CD4-positive, alpha-beta T cell treated with Interleukin-21 for 1 hour (primary cell): ENCODE data around the gene CRYBB3.
A peak's percentile ranks its signal among the peaks of the same experiment; 100 is the strongest.

ENCODE experiments used
- DNase-seq: peaks from one replicate; pipeline ENCODE4 v3.0.0-alpha.2; 2020

CRYBB3 gene

DNA sequence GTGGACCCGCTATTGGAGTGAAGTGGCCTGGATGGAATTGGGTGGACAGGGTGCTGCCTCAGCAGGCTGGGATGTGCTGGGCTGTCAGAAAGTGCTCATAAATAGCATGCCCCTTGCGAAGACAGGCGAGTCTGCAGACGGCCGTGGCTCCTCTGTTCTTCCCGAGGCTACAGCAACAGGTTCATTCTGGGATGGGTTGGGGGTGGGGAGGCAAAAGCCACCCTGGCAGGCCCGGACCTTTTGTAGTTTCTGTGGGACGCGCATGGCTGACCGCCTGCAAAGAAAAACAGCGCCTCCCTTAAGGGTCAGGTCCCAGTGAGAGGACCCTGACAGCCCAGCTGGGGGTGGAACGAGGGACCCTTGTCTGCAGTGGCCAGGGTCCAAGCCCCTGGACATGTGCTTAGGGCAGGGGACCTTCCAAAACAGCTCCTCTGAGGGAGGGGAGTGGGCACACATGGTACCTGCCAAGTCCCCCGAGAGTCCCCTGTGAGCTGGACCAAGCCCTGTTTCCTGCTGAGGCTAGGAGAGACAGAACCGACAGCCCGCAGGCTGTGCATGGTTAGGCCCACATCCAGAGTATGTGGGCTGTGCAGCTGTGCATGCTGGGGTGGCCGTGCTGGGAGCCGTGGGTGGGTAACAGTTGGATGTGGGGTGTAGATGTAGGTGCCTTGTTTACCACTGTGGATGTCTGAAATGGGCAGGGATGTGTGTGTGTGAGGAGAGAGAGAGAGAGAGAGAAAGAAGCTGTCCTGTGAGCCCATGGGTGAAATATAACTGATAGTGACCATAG, at the start of gene CRYBB3:
CRYBB3 (plus strand) TSS at position 128 of the 790 bp plus-strand sequence. CDS start 1,539 bp downstream, outside the sequence.
- DNase-seq, result no peak

DNA sequence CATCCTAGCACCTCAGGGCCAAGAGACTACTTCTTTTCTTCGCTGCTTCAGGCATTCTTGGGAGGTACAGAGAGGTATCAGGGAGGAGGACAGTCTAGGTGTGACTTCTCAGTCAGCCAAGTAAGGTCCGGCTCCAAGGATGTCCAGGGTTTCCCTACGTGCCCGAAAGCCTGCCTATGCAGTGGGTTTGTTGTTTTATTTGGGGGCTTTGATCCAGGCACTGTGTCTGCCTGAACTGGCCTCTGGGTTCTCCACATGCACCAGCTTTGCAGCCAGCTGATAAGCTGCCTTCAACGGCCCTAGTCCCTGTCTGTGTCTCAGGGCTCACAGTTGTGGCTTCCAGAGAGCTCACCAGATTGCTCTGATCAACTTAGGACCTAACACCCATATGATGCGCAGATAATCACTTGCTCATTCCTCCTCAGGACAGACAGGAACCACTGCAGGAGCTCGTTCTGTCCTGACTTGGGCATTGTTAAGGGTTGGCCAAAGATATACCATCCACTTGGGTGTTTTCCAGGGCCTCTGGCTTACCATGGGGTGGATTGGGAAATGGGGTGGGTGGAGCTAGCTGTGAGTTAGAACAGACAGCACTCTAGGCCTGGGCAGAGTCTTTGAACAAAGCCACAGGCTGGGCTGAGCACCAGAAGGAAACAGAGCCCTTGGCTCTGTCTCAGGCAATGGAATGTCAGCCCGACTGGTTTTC, 45.5 kb upstream of the CRYBB3 start:
- DNase-seq, result no peak

DNA sequence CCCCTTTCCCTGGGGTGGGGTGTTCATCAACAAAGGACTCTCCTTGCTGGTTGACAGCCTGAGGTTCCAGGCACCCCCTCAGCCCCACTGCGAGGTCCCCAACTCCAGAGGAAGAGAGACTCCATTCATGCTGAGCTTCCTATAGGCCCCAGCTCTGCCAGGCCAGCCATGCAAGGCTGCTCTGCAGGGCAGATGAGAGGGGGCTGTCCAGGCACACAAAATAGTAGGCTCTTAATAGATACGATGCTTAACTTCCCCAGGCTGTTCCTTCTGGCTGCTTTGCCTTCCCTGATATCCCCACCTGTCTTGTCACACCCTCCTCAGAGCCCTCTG, 45.0 kb upstream of the CRYBB3 start:
- DNase-seq, result no peak

- no peak for DNase-seq
These were observed 42.9 kb upstream of the CRYBB3 start for GRCh38 chr22:25156736-25157135.

DNA sequence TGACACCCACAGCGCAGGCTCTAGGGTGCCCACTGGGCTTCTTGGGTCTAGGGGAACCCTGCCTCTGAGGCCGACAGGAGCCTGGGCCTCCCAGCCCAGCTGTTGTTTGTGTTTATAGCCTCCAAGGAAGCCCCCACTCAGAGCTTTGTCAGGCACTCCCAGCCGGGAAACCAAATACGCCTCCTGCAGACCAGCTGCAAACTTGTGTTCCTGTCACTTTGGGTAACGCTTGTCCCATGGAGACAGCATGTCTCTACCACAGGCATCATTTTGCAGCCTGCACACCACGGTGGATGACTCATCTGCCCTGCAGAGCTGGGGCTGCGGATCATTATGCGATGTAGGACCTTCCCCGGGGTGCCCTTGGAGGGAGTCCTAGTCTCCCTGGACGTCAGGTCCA, 40.6 kb upstream of the CRYBB3 start:
- no peak for DNase-seq

DNA sequence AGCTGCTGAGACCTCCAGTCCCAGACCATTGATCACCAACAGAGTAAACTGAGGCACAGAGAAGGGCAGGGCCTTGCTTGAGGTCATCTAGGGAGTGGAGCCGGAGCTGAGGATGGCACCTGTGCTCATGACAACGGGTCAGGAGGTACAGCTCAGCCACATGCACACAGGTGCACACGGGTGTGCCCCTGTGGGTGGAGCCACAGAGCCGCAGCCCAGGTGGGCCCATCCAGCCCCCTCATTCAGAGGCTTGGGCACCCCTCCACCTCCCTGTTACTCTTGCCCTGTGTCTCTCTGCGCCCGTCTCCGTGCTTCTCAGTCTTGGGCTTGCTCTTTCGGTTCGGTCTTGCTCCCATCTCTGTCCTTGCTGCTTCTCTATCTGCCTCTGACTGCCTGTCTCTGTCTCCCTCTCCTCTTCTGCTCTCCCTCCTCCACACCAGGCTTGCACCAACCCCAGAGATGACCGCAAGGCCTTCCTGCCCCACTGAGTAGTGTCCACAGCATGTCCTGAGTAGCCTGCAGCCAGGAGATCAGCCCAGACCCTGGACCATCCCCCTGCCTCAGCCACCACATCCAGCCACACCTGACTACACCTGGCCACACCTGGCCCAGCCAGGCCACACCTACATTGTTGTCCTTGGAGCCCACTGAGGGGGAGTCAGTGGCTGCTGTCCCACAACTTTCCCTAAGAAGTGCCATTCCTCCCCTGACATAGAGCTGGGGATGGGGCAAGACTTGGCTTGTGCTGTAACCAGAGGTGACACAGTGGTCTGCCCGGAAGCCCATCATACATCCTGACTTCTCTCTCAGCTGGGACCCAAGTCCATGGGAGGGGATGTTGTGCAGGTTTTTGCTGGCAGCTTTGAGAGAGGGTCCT, 39.3 kb upstream of the CRYBB3 start:
- no peak for DNase-seq

DNA sequence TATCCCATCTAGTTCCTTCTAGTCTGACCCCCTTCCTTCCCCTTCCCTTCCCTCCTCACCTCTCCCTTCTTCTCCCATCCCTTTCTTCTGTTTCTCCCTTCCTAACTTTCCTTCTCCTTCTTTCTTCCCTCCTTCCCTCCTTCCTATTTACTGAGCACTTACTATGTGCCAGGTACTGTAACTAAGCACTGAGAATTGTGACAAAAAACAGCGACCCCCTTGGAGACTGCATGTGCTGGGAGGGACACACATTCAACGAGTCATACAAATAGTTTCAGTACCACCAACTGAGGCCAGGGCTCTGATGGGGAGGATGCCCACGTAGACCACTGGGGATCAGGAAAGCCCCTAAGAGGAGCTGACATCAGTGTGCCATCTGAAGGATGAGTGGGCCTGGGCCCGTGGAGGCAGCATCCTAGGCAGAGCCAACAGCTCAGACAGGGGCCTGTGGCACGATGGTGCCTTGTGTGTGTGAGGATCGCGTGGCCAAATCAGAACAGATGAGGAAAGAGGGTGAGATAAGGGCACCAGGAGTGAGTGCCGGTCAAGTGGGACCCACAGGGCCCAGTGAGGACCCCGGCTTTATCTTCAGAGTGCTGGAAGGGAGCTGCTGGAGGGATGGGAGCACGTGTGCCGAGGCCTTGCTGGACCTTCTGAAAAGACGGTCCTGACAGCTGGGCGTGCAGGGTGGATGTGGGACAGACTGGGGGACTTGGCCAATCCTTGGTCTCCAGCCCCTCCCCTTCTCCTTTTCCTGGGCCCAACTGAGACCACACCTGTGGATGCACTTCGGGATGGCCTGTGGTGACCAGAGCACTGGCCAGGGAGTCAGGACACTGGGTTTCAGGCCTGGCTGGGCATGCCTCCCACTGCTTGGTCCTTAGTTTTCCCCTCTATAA, 38.4 kb upstream of the CRYBB3 start:
- DNase-seq, result no peak

GRCh38 chr22:25161916-25162530, 37.6 kb upstream of the CRYBB3 start:
- DNase-seq, result no peak

DNA sequence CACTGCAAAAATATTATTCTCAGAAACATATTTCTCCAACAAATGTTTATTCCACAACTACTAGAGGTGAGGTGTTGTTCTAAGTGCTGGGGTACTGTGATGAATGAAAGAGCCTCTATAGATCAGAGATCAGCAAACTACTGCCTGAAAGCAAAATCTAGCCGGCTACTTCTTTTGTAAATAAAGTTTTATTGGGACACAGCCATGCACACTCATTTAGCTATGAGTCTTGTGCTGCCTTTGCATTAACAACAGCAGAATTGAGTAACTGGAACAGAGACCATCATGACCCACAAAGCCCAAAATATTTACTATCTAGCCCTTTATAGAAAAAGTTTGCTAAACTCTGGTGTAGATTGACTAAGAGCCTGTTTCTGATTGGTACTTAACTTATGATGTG, 37.1 kb upstream of the CRYBB3 start:
- no peak for DNase-seq

GRCh38 chr22:25165785-25166184, 33.9 kb upstream of the CRYBB3 start:
- DNase-seq, result no peak

DNA sequence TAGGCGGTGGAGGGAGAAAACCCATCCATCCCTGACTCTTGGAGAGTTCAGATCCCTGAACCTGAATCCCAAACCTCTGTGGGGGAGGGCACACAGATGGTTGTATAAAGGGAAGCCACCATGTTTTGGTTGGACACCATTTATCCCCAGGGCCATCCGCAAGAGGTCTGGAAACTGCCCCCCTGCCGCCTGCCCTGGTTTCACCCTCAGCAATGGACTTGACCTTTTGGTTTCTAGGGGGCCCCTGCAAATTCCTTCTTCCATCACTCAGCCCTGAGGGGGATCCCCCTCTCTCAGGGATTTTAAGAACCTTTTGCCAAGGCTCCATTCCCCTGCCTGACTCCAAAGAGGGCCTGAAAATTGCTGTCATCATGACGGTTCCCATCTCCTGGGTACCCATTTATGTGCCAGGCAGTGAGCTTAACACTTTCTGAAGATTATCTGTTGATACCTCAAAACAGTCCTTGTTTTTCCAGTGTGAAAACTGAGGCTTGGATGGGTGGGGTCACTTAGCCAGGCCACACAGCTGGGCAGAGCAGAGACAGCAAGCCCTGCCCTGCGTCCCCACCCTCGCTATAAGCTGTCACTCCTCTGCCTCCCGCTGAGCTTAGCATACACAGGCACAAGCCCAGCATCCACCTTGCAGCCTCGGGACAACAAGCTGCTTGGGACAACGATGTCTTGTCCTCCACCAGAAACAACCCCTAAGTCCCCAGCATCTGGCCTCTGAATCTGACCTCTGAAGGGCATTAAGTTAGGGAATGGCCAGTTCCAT, 33.2 kb upstream of the CRYBB3 start:
- DNase-seq, result no peak

DNA sequence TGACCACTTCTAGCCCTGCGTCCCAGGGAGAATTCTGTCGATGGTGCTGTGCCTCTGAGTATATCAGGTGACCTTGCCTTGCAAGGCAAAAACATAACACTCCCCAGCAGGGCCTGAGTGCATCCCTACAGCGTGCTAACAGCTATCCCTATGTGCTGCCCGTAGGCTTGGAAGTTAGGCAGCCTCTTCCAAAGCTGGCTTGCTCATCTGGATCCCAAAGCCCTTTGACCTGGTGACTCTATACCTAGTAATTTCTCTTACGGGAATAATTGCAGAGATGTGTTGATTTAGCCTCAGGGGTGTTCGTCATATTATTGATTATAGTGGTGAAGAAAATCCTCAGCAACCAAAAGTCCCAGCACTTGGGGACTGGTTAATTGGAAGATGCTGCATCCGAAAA, 32.6 kb upstream of the CRYBB3 start:
- no peak for DNase-seq

DNA sequence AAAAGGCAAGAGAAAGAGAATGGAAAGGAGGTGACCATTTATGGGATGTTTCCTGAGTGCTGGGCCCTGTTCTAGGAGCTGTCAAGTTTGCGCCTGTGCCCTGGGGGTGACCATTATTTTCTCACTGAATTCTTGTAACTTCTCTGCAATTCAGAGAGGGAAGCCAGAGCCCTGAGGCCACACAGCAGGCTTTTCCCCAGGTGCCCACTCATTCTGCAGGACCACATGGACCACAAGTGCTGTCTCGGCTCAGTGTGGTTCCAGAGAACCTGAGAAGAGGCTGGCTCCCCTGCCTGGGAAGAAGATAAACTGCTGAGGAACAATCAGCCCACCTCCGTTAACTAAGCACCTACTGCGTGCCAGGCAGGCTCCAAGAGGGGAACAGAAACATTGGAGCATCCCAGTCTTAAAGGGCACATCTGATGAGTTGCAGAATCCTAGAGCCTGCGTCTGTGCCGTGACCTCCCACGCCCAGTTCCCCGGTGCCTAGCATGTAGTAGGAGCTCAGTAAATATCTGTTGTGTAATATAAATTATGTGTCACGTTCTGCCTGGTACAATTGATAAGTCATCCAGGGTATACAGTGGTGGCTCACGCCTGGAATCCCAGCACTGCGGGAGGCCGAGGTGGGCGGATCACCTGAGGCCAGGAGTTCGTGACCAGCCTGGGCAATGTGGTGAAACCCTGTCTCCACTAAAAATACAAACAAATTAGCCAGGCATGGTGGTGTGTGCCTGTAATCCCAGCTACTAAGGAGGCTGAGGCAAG, 31.6 kb upstream of the CRYBB3 start:
- DNase-seq, result no peak

DNA sequence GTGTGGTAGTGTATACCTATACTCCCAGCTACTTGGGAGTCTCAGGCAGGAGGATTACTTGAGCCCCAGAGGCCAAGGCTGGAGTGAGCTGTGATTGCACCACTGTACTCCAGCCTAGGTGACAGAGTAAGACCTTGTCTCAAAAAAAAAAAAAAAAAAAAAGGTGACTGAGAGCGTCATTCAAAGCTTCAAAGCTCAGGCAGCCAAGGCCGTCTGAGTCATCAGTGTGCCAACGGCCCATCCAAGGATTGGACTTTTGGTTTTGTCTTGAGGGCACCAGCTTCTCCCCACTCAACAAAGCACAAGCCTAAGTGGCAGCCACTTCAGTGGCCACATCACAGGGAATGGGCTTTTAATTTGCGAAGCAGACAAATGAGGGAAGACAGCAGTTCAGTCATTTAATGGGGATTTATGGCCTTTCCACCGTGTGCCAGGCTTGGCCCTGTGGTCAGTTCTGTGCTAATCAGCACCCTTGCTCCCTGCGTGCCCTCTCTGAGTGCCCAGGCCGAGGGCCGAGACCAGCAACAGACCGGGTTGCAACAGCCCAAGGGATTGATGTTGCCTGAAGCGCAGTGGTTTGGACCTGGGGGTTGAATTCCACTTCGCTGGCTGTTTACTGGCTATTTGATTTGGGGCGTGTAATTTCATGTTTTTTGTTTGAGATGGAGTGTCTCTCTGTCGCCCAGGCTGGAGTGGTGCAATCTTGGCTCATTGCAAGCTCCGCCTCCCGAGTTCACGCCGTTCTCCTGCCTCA, 30.2 kb upstream of the CRYBB3 start:
- no peak for DNase-seq

DNA sequence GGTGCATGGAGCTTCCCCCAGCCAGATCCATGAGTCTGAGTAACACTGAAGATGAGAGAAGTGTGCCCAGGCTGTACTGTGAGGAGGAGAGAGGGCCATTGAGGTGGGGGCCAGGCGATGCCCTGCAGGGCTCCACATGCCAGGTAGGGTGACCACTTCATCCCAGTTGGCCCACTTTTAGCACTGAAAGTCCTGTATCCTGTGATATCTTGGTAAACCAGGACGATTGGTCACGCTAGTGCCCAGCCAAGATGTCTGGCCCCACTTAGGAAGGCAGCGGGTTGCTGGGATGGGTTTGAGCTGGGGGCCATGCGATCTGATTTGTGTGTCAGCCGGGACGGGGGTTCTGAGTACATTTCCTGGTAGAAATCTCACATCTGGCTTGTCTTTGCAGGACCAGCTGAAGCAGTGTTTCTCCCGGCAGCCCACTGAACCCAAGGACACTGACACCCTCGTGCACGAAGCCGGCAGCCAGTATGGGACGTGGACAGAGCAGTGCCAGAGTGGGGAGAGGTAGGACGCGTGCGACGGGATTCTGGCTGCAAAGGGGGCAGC, 29.2 kb upstream of the CRYBB3 start:
- no peak for DNase-seq

GRCh38 chr22:25172153-25172552, 27.5 kb upstream of the CRYBB3 start:
- DNase-seq, result peak; percentile 20

DNA sequence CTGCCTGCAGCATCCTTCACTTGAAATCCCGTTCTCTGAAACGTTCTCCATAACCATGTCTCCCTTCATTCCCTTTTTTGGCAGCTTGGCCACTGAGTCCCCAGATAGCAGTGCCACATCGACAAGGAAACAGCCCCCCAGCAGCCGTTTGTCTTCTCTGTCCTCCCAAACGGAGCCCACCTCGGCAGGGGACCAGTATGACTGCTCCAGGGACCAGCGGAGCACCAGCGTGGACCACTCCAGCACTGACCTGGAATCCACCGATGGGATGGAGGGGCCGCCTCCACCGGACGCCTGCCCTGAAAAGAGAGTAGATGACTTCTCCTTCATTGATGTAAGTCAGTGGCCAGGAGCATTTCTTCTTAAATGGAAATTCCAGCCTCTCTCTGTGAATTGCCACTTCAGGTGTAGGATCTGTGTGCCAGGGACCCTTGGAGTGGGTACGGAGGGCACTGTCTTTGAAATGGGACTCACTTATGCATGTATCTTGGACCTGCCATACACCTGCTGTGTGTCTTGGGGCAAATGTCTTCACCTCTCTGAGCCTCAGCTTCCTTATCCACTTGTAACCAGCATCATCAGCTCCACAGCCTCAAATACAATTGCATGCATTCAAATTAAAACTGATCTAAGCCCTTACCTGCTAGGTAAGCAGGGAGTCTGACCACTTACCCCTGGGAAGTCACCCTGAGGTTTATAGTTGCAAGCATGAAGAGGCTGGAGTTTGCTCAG, 25.3 kb upstream of the CRYBB3 start:
- no peak for DNase-seq

- DNase-seq, result no peak
These were observed 24.7 kb upstream of the CRYBB3 start for GRCh38 chr22:25174888-25175411.
